HCT116 (cell line): ENCODE measurements around the gene ZNF625. TPM values are rescaled to one million over a fixed set of nuclear protein-coding genes. Genes with fewer than 3 reads are reported as not detected.

Experiments
- ATAC-seq: fragments of 200-7000 bp; cut with Tn5 transposase; 2 replicates; pipeline ENCODE4 v1.9.1; 2020; ENCODE audit warnings: mild to moderate bottlenecking, moderate library complexity
- BruUV-seq: library from RNA; stranded (reverse); fragments of 400-500 nt; replicated peaks from 2 replicates; lab custom pipeline; 2021; lab: Mats Ljungman, UMichigan
- CTCF ChIA-PET: fragments of 300-600 bp; sonication (Branson Sonifier 250); formaldehyde crosslinking; loops from one replicate; lab custom pipeline; 2021; ENCODE audit warnings: antibody characterized with exemption; lab: Charles Lee
- POLR2A ChIA-PET: fragments of 300-600, 350-600 bp; sonication (Branson Sonifier 250); formaldehyde crosslinking; loops from one replicate; lab custom pipeline; 2021; ENCODE audit warnings: antibody characterized with exemption; lab: Charles Lee
- RAD21 ChIA-PET, 2 experiments: fragments of 300-600 bp; sonication (Branson Sonifier 250); formaldehyde crosslinking; loops; one replicate each; lab custom pipeline; 2023; ENCODE audit warnings: low total read pairs in 2 of 2; ENCODE audit not compliant: uncharacterized antibody in 2 of 2, unreplicated experiment in 2 of 2, low non-redundant PET in 1 of 2; lab: Charles Lee
- DNase-seq: peaks from one replicate; pipeline ENCODE4 v3.0.0-alpha.2; 2010; ENCODE audit warnings: low read depth, low spot score
- H2AFZ ChIP-seq: fragments of 200-600 bp; shearing (Covaris generic), sonication (generic); 2 replicates; pipeline ENCODE4 v1.6.1; 2017; ENCODE audit warnings: low read depth, mixed run types, mixed read lengths, antibody characterized with exemption, low read length; ENCODE audit not compliant: poor library complexity, severe bottlenecking
- H3K27ac ChIP-seq: 2 replicates; pipeline ENCODE4 v1.5.1; 2012; ENCODE audit warnings: low read depth, low read length
- H3K27me3 ChIP-seq: fragments of 200-600 bp; sonication (generic); 2 replicates; pipeline ENCODE4 v1.6.1; 2016; ENCODE audit warnings: mixed run types, low read length, mixed read lengths; ENCODE audit not compliant: insufficient read depth
- H3K36me3 ChIP-seq, 2 experiments: fragments of 200-500 bp in 1 of 2; fragments of 200-600 bp in 1 of 2; sonication (Bioruptor generic) in 1 of 2; sonication (generic) in 1 of 2; 2 replicates each; pipeline versions ENCODE4 v1.5.1 to v1.6.1; 2014 to 2016; ENCODE audit warnings: low read length in 2 of 2, inconsistent platforms in 1 of 2, mixed read lengths in 1 of 2, mixed run types in 1 of 2; ENCODE audit not compliant: insufficient read depth in 2 of 2, control insufficient read depth in 1 of 2
- H3K4me1 ChIP-seq, 2 experiments: fragments of 200-600 bp in 1 of 2; sonication (generic) in 1 of 2; 2 replicates each; pipeline versions ENCODE4 v1.5.1 to v1.6.1; 2012 to 2017; ENCODE audit warnings: low read length in 2 of 2, inconsistent platforms in 1 of 2, mild to moderate bottlenecking in 1 of 2, mixed read lengths in 1 of 2, mixed run types in 1 of 2, moderate library complexity in 1 of 2; ENCODE audit not compliant: insufficient read depth in 2 of 2, control insufficient read depth in 1 of 2
- H3K4me2 ChIP-seq: fragments of 200-600 bp; sonication (generic); 2 replicates; pipeline ENCODE4 v1.6.1; 2017; ENCODE audit warnings: mixed run types, low read length, mixed read lengths
- H3K4me3 ChIP-seq, 2 experiments: fragments of 200-600 bp in 1 of 2; sonication (generic) in 1 of 2; replicated peaks in 1 of 2; 2 replicates each; pipeline ENCODE4 v1.5.1; 2011 to 2016; ENCODE audit warnings: low read length in 2 of 2, control low read depth in 1 of 2, low read depth in 1 of 2, mild to moderate bottlenecking in 1 of 2, mixed read lengths in 1 of 2, mixed run types in 1 of 2
- H3K79me2 ChIP-seq: fragments of 200-600 bp; sonication (generic); 2 replicates; pipeline ENCODE4 v1.6.1; 2017; ENCODE audit warnings: mild to moderate bottlenecking, mixed run types, low read length, moderate library complexity, mixed read lengths; ENCODE audit not compliant: insufficient read depth
- H3K9ac ChIP-seq: fragments of 200-600 bp; sonication (generic); 2 replicates; pipeline ENCODE4 v1.6.1; 2016; ENCODE audit warnings: low read length, mixed read lengths
- H3K9me2 ChIP-seq: fragments of 200-600 bp; sonication (generic), shearing (Covaris generic); 2 replicates; pipeline ENCODE4 v1.6.1; 2017; ENCODE audit warnings: mixed run types, mild to moderate bottlenecking, moderate library complexity; ENCODE audit not compliant: insufficient read depth
- H3K9me3 ChIP-seq, 2 experiments: fragments of 200-500 bp in 1 of 2; fragments of 200-600 bp in 1 of 2; sonication (Bioruptor generic) in 1 of 2; sonication (generic) in 1 of 2; 2 replicates each; pipeline ENCODE4 v1.6.1; 2014 to 2017; ENCODE audit warnings: low read length in 2 of 2, mixed read lengths in 2 of 2, inconsistent platforms in 1 of 2, low read depth in 1 of 2, mild to moderate bottlenecking in 1 of 2, mixed run types in 1 of 2, moderate library complexity in 1 of 2; ENCODE audit not compliant: control insufficient read depth in 1 of 2, insufficient read depth in 1 of 2
- H4K20me1 ChIP-seq: fragments of 200-600 bp; sonication (generic), shearing (Covaris generic); 2 replicates; pipeline ENCODE4 v1.6.1; 2017; ENCODE audit warnings: mixed run types, mild to moderate bottlenecking, moderate library complexity; ENCODE audit not compliant: insufficient read depth
- ATF3 ChIP-seq: IDR thresholded peaks from 2 replicates; pipeline ENCODE4 v1.6.1; 2012
- ELF1 ChIP-seq: IDR thresholded peaks from 2 replicates; pipeline ENCODE4 v1.6.1; 2012; ENCODE audit warnings: low read depth, borderline replicate concordance
- EZH2 ChIP-seq: fragments of 200-600 bp; sonication (generic); IDR thresholded peaks from 2 replicates; pipeline ENCODE4 v1.6.1; 2017; ENCODE audit warnings: antibody characterized with exemption, mixed run types
- FOSL1 ChIP-seq: IDR thresholded peaks from 2 replicates; pipeline ENCODE4 v1.6.1; 2012; ENCODE audit warnings: low read depth
- JUND ChIP-seq: IDR thresholded peaks from 2 replicates; pipeline ENCODE4 v1.6.1; 2012
- SIN3A ChIP-seq: IDR thresholded peaks from 2 replicates; pipeline ENCODE4 v1.6.1; 2012; ENCODE audit warnings: low read depth
- SRF ChIP-seq: IDR thresholded peaks from 2 replicates; pipeline ENCODE4 v1.6.1; 2012; ENCODE audit warnings: low read depth
- TCF7L2 ChIP-seq: IDR thresholded peaks from 2 replicates; pipeline ENCODE4 v1.7.0; 2011; ENCODE audit warnings: borderline replicate concordance, inconsistent platforms; ENCODE audit not compliant: insufficient read depth, insufficient read length; ENCODE audit errors: extremely low read depth
- ZFX ChIP-seq: fragments of 450-650 bp; IDR thresholded peaks from 2 replicates; pipeline ENCODE4 v1.6.1; 2017
- ZNF274 ChIP-seq: fragments of 200-500 bp; sonication (Bioruptor generic); IDR thresholded peaks from 2 replicates; pipeline ENCODE4 v1.6.1; 2014; ENCODE audit warnings: mild to moderate bottlenecking, low read depth, low read length, inconsistent platforms
- intact Hi-C: fragments of 100-400 bp; cut with micrococcal nuclease; formaldehyde crosslinking; loops from 2 replicates; pipeline ENCODE4 v1.10.0; 2022
- total RNA-seq: library from RNA; stranded (reverse); gene quantifications from one replicate; pipeline ENCODE4 v1.2.1, GENCODE V29; 2021; ENCODE audit not compliant: unreplicated experiment

Gene ZNF625
- total RNA-seq, 1 experiment from 2014 or later: not detected

GRCh38 chr19:12187625-12188024 is 31.1 kb upstream of the ZNF625 start:
- Histone ChIP-seq H3K27me3 (no peaks in the 10 kb centered on the region), H3K79me2 (no peaks in the 10 kb centered on the region), H3K27ac (no peak overlapping the region), H2AFZ (no peak overlapping the region), H3K36me3 (peaks cover 2 to 12% of the 10 kb centered on the region in 2 experiments; a peak in 3 of 4 replicates), H3K9me3 (peaks cover 32 to 66% of the 10 kb centered on the region in 2 experiments; a peak in 3 of 4 replicates), H3K4me1 (no peaks in the 10 kb centered on the region), H4K20me1 (no peaks in the 10 kb centered on the region), H3K4me3 (no peak overlapping the region), H3K9ac (no peak overlapping the region), H3K9me2 (no peaks in the 10 kb centered on the region), H3K4me2 (no peak overlapping the region)
- no TSS peak for BruUV-seq
- POLR2A ChIA-PET: no interaction called here
- CTCF ChIA-PET: no interaction called here
- RAD21 ChIA-PET: no interaction called here
- intact Hi-C loops: no loop called here
- no peak for DNase-seq
- no peak for TF ChIP-seq SRF
- peak; percentile 85 for TF ChIP-seq ZNF274
- ATAC-seq: no peak

- H3K4me3 ChIP-seq: no peak overlapping the region
- DNase-seq: no peak
Measured at GRCh38 chr19:12180377-12180776, 23.8 kb upstream of the ZNF625 start.

More at GRCh38 chr19:12180377-12180776, 23.8 kb upstream of the ZNF625 start:
- Histone ChIP-seq H3K79me2 (0 out of 2 replicates have a peak, but pooled peaks cover 2% of the 10 kb centered on the region), H3K27ac (no peak overlapping the region), H3K4me2 (no peak overlapping the region), H2AFZ (no peak overlapping the region), H4K20me1 (no peaks in the 10 kb centered on the region), H3K9me3 (peaks cover 16 to 27% of the 10 kb centered on the region in 2 experiments; a peak in 3 of 4 replicates), H3K36me3 (no peaks in the 10 kb centered on the region), H3K9ac (no peak overlapping the region), H3K27me3 (no peaks in the 10 kb centered on the region), H3K9me2 (no peaks in the 10 kb centered on the region), H3K4me1 (no peaks in the 10 kb centered on the region)
- no peak for TF ChIP-seq EZH2
- no peak for TF ChIP-seq ZFX
- TF ChIP-seq FOSL1: no peak
- TF ChIP-seq SIN3A: no peak
- TF ChIP-seq ELF1: no peak
- no peak for TF ChIP-seq TCF7L2
- no peak for TF ChIP-seq ATF3
- TF ChIP-seq JUND: no peak
- RAD21 ChIA-PET: interaction anchor here in 1 of 2 experiments (0.5 kb wide), 1 partner anchor 16 kb away, joined by 3 read pairs; no protein-coding TSS in a partner anchor
- BruUV-seq: no TSS peak
- intact Hi-C loops: no loop called here
- CTCF ChIA-PET: no interaction called here
- POLR2A ChIA-PET: no interaction called here
- no peak for ATAC-seq
